HEK293T (cell line): ENCODE data around the gene HSD3B2.

Source experiments
- ARNT ChIP-seq: fragments of 450-650 bp; IDR thresholded peaks from 2 replicates; pipeline ENCODE4 v1.6.1; 2017; ENCODE audit warnings: mild to moderate bottlenecking
- CTBP1 ChIP-seq: fragments of 450-650 bp; IDR thresholded peaks from 2 replicates; pipeline ENCODE4 v1.6.1; 2016; ENCODE audit warnings: borderline replicate concordance
- ELF4 ChIP-seq: fragments of 450-650 bp; IDR thresholded peaks from 2 replicates; pipeline ENCODE4 v1.6.1; 2017; ENCODE audit warnings: antibody characterized with exemption
- FOXA1 ChIP-seq: fragments of 450-650 bp; IDR thresholded peaks from 2 replicates; pipeline ENCODE4 v1.6.1; 2016; ENCODE audit warnings: mild to moderate bottlenecking
- FOXK2 ChIP-seq: fragments of 450-650 bp; IDR thresholded peaks from 2 replicates; pipeline ENCODE4 v1.6.1; 2016; ENCODE audit warnings: mild to moderate bottlenecking
- HDGF ChIP-seq: fragments of 450-650 bp; IDR thresholded peaks from 2 replicates; pipeline ENCODE4 v1.6.1; 2017; ENCODE audit warnings: antibody characterized with exemption, borderline replicate concordance
- L3MBTL2 ChIP-seq: fragments of 450-650 bp; conservative IDR thresholded peaks from 2 replicates; pipeline ENCODE4 v1.6.1; 2016; ENCODE audit warnings: mild to moderate bottlenecking
- LEF1 ChIP-seq: fragments of 450-650 bp; IDR thresholded peaks from 2 replicates; pipeline ENCODE4 v1.6.1; 2017; ENCODE audit warnings: mild to moderate bottlenecking, borderline replicate concordance
- PKNOX1 ChIP-seq: fragments of 450-650 bp; IDR thresholded peaks from 2 replicates; pipeline ENCODE4 v1.6.1; 2016
- SP1 ChIP-seq: fragments of 450-650 bp; IDR thresholded peaks from 2 replicates; pipeline ENCODE4 v1.6.1; 2017
- SUZ12 ChIP-seq: fragments of 450-650 bp; IDR thresholded peaks from 2 replicates; pipeline ENCODE4 v1.6.1; 2016; ENCODE audit warnings: mild to moderate bottlenecking
- TARDBP ChIP-seq: fragments of 450-650 bp; IDR thresholded peaks from 2 replicates; pipeline ENCODE4 v1.6.1; 2016

GRCh38 chr1:119430486-119430885 is 15.5 kb downstream of the HSD3B2 start:
- TF ChIP-seq ELF4 (no peak), FOXA1 (no peak), L3MBTL2 (no peak), HDGF (no peak), LEF1 (no peak), SUZ12 (no peak), TARDBP (no peak), ARNT (no peak), PKNOX1 (no peak), SP1 (no peak), FOXK2 (no peak), CTBP1 (no peak)
